Testis (tissue), 3 donors: Measurements from ENCODE around the gene PAX7. TPM values are rescaled to one million over a fixed set of nuclear protein-coding genes. Genes with fewer than 3 reads are reported as not detected.

Experiments used
- DNase-seq: peaks from one replicate; pipeline ENCODE4 v3.0.0-alpha.2; 2019
- H3K27ac ChIP-seq, 2 donors: fragments of 200-600 bp; sonication (generic); one replicate each; pipeline ENCODE4 v1.5.1; 2019
- H3K27me3 ChIP-seq: fragments of 200-600 bp; sonication (generic); one replicate; pipeline ENCODE4 v1.5.1; 2019
- H3K36me3 ChIP-seq: fragments of 200-600 bp; sonication (generic); one replicate; pipeline ENCODE4 v1.5.1; 2017; ENCODE audit warnings: low read depth; ENCODE audit errors: missing control alignments
- H3K4me1 ChIP-seq: fragments of 200-600 bp; sonication (generic); one replicate; pipeline ENCODE4 v1.5.1; 2019
- H3K4me3 ChIP-seq, 2 donors: fragments of 200-600 bp; sonication (generic); one replicate each; pipeline ENCODE4 v1.5.1; 2017 to 2019
- H3K9me3 ChIP-seq: fragments of 200-600 bp; sonication (generic); one replicate; pipeline ENCODE4 v1.5.1; 2017
- POLR2A ChIP-seq: fragments of 450-650 bp; IDR thresholded peaks from one replicate; pipeline ENCODE4 v1.6.1; 2017; ENCODE audit warnings: antibody characterized with exemption, mild to moderate bottlenecking, moderate library complexity
- WGBS, 2 donors: methylation state at CpG; one replicate each; pipeline ENCODE4 v1.1.5; 2018; 5-methylcytosine and 5-hydroxymethylcytosine counted together
- intact Hi-C: fragments of 100-400 bp; cut with DNase I; formaldehyde crosslinking; loops from one replicate; pipeline ENCODE4 v1.15.1; 2023; ENCODE audit warnings: low total_unique reads
- polyA plus RNA-seq: library from polyadenylated mRNA; stranded (reverse); fragments of 350-450 nt; fragmentation: Illumina TruSeq; extraction: RNeasy Lipid Tissue Mini Kit (QIAGEN cat#74804); gene quantifications from one replicate; pipeline ENCODE4 v1.2.3, GENCODE V29; 2014; ENCODE audit warnings: low read depth, low replicate concordance; ENCODE audit not compliant: insufficient read depth
- total RNA-seq, 2 donors: library from RNA; depleted of rRNA; stranded (reverse); fragments of >200 nt; gene quantifications; one replicate each; pipeline ENCODE4 v1.2.3, GENCODE V29; 2016
- TF ChIP-seq, protein P1 (sequence below), 3 experiments: fragments of 450-650 bp in 2 of 3; fragments of 200-600 bp in 1 of 3; sonication (generic) in 1 of 3; IDR thresholded peaks; one replicate each; pipeline ENCODE4 v1.5.1; 2016 to 2019; ENCODE audit warnings: antibody characterized with exemption in 3 of 3, mild to moderate bottlenecking in 2 of 3, moderate library complexity in 1 of 3

The PAX7 gene
- total and polyA plus RNA-seq, 3 donors from 2014 or later = 0.16 to 0.37 (median 0.18) TPM

DNA sequence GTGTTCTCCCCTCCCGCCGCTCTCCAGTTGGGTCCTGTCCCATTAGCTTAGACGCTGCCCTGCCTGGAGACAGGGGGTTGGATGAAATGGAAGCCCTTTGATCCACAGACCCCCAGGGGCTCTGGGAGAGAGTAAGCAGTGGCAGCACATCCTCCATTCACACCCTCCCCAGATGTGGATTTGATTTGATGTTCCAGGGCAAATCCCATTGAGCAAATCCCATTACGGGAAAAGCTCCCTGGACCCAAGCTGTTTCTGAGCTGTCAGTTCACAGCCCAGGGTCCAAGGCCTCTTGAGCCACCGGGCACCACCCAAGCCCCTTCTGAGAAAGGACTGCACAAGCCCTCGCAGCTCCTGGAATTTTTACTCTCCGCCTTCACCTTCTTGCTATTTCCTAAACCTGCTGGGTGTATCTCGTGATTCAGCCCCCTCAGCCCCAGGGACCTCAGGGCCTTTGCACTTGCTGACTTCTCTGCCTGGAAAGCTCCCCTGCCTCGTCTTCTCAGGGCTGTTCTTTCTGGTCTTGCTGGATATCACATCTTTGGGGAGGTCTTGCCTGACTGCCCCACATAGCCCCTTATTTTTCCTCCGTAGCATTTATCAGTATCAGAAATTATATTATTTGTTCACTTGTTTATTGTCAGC is 101.1 kb downstream of the PAX7 start:
- WGBS, 2 donors = 80 to 82% methylated on average over 10 of the region's 10 CpGs
- H3K36me3 ChIP-seq = no peaks in the 10 kb centered on the region
- TF ChIP-seq POLR2A = no peak
- TF ChIP-seq, protein P1, sequence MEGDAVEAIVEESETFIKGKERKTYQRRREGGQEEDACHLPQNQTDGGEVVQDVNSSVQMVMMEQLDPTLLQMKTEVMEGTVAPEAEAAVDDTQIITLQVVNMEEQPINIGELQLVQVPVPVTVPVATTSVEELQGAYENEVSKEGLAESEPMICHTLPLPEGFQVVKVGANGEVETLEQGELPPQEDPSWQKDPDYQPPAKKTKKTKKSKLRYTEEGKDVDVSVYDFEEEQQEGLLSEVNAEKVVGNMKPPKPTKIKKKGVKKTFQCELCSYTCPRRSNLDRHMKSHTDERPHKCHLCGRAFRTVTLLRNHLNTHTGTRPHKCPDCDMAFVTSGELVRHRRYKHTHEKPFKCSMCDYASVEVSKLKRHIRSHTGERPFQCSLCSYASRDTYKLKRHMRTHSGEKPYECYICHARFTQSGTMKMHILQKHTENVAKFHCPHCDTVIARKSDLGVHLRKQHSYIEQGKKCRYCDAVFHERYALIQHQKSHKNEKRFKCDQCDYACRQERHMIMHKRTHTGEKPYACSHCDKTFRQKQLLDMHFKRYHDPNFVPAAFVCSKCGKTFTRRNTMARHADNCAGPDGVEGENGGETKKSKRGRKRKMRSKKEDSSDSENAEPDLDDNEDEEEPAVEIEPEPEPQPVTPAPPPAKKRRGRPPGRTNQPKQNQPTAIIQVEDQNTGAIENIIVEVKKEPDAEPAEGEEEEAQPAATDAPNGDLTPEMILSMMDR (IDR thresholded peaks at IDR 0.05) = no peak
- H3K9me3 ChIP-seq = no peaks in the 10 kb centered on the region
- H3K27me3 ChIP-seq = no peaks in the 10 kb centered on the region
- intact Hi-C loops = no loop called here
- no peak for DNase-seq
- no peaks in the 10 kb centered on the region for H3K4me1 ChIP-seq
- H3K27ac ChIP-seq = no peak overlapping the region
- no peak overlapping the region for H3K4me3 ChIP-seq

DNA sequence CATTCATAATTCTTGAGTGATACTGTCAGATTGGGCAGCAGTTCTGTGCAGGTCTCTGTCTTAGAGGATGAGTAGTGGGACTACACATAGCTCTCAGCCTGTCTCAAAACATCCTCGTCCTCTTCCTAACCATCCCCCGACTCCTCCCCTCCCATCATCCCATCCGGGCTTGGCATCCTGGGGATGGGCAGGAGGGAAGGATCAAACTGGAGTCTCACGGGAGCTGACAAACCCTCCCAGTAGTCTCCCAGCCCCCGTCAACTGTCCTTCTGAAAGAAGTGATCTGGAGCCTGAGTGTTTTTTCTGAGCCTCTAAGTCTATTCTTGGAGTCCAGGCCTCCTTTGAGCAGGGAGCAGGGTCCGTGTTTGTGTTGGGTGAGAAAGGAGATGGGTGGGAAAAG is 102.0 kb downstream of the PAX7 start:
- TF ChIP-seq POLR2A = no peak
- TF ChIP-seq, protein P1 (IDR thresholded peaks at IDR 0.05) = no peak
- intact Hi-C loops = no loop called here
- H3K4me1 ChIP-seq = no peaks in the 10 kb centered on the region

DNA sequence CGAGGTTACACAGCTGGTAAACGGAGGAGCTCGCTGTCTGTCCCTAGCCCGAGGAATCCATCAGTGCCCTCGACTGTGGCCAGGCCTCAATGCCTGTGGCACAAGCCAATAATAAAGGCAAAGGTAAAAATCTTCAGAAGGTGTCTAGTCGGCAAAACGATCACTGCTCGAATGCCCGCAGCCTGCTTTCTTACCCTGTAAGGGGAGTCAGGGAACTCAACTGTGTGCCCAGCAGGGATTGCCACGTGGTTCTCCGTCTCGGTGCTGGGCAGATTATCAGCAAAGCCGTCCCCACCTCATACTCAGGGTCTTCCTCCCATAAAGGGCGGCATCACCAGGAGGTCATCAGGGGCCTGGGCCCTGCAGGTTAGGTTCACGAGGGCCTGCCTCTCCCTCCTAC is 103.4 kb downstream of the PAX7 start:
- 72 to 79% methylated on average over 15 of the region's 15 CpGs for WGBS, 2 donors
- intact Hi-C loops = no loop called here
- H3K27me3 ChIP-seq = no peaks in the 10 kb centered on the region

More for the DNA sequence above, 102.0 kb downstream of the PAX7 start:
- no peak overlapping the region for H3K4me3 ChIP-seq
- WGBS, 2 donors = 52 to 65% methylated on average over 6 of the region's 6 CpGs
- no peaks in the 10 kb centered on the region for H3K27me3 ChIP-seq
- no peaks in the 10 kb centered on the region for H3K9me3 ChIP-seq
- H3K27ac ChIP-seq = no peak overlapping the region
- H3K36me3 ChIP-seq = no peaks in the 10 kb centered on the region
- no peak for DNase-seq

GRCh38 chr1:18734461-18735223 is 104.0 kb downstream of the PAX7 start:
- Histone ChIP-seq H3K4me3 (no peak overlapping the region), H3K27me3 (no peaks in the 10 kb centered on the region), H3K36me3 (no peaks in the 10 kb centered on the region), H3K27ac (no peak overlapping the region), H3K4me1 (no peaks in the 10 kb centered on the region), H3K9me3 (no peaks in the 10 kb centered on the region)
- intact Hi-C loops = no loop called here
- DNase-seq = no peak
- WGBS, 2 donors = 63 to 76% methylated on average over 6 to 7 of the region's 7 CpGs
- TF ChIP-seq, protein P1 (IDR thresholded peaks at IDR 0.05) = no peak
- TF ChIP-seq POLR2A = no peak

More for the DNA sequence above, 103.4 kb downstream of the PAX7 start:
- Histone ChIP-seq H3K9me3 (no peaks in the 10 kb centered on the region), H3K4me3 (no peak overlapping the region), H3K36me3 (no peaks in the 10 kb centered on the region), H3K4me1 (no peaks in the 10 kb centered on the region), H3K27ac (no peak overlapping the region)
- TF ChIP-seq POLR2A = no peak
- TF ChIP-seq, protein P1 (IDR thresholded peaks at IDR 0.05) = no peak
- DNase-seq = no peak
